Omental fat pad (tissue), 4 donors: ENCODE measurements around the gene PCCA. TPM values are rescaled to one million over a fixed set of nuclear protein-coding genes. Genes with fewer than 3 reads are reported as not detected.
"Not testable (repeated sequence)": the region's sequence is repeated elsewhere in the genome, so short reads cannot be mapped to it uniquely, and the experiment has no call there.

Experiments
- ATAC-seq: fragments of 150-250 bp; one replicate; pipeline ENCODE4 v1.9.1; 2016; ENCODE audit warnings: mild to moderate bottlenecking, moderate library complexity; ENCODE audit not compliant: low FRiP score
- DNase-seq: peaks from one replicate; pipeline ENCODE4 v3.0.0-alpha.2; 2019; ENCODE audit warnings: low spot score
- CTCF ChIP-seq, 3 donors: fragments of 450-650 bp; IDR thresholded peaks; one replicate each; pipeline ENCODE4 v1.5.1; 2016 to 2017; ENCODE audit warnings: antibody characterized with exemption in 3 of 3, mild to moderate bottlenecking in 3 of 3, moderate library complexity in 2 of 3
- total RNA-seq, 4 donors: library from RNA; depleted of rRNA; stranded (reverse); fragments of >200 nt; gene quantifications; one replicate each; pipeline ENCODE4 v1.1.0, GENCODE V29; 2016

PCCA gene
- total RNA-seq, 4 donors from 2014 or later, result 27.5 to 61.6 (median 49.2) TPM

- TF ChIP-seq CTCF (IDR thresholded peaks at IDR 0.05), result no peak
These were observed 67.9 kb downstream of the PCCA start for GRCh38 chr13:100156788-100157187.

GRCh38 chr13:100158569-100158968, 69.7 kb downstream of the PCCA start:
- no peak for ATAC-seq
- TF ChIP-seq CTCF (IDR thresholded peaks at IDR 0.05), result no peak

More at GRCh38 chr13:100156788-100157187, 67.9 kb downstream of the PCCA start:
- no peak for ATAC-seq
- no peak for DNase-seq

GRCh38 chr13:100159584-100159983, 70.7 kb downstream of the PCCA start:
- DNase-seq, result no peak
- ATAC-seq, result no peak
- no peak for TF ChIP-seq CTCF (IDR thresholded peaks at IDR 0.05)

More at GRCh38 chr13:100158569-100158968, 69.7 kb downstream of the PCCA start:
- no peak for DNase-seq

GRCh38 chr13:100160450-100160849, 71.6 kb downstream of the PCCA start:
- no peak for TF ChIP-seq CTCF (IDR thresholded peaks at IDR 0.05)
- no peak for ATAC-seq
- DNase-seq, result no peak

GRCh38 chr13:100163375-100163774, 74.5 kb downstream of the PCCA start:
- no peak for ATAC-seq
- DNase-seq, result no peak
- no peak for TF ChIP-seq CTCF (IDR thresholded peaks at IDR 0.05)

- no peak for DNase-seq
- ATAC-seq, result no peak
- TF ChIP-seq CTCF (IDR thresholded peaks at IDR 0.05), result no peak
These were observed 84.3 kb downstream of the PCCA start for GRCh38 chr13:100173203-100173602.

- DNase-seq, ATAC-seq: not testable (repeated sequence)
These were observed 85.6 kb downstream of the PCCA start for GRCh38 chr13:100174455-100174854.
